Activated CD4-positive, alpha-beta memory T cell treated with anti-CD3 and anti-CD28 coated beads for 36 hours (primary cell): ENCODE data around the gene CNN3. TPM values are rescaled to one million over a fixed set of nuclear protein-coding genes. Genes with fewer than 3 reads are reported as not detected.

ENCODE experiments used
- CTCF ChIA-PET: fragments of 350-600 bp; sonication (Branson Sonifier 250); formaldehyde crosslinking; loops from one replicate; lab custom pipeline; 2021; ENCODE audit warnings: antibody characterized with exemption, inconsistent platforms; lab: Charles Lee
- POLR2A ChIA-PET: fragments of 350-600 bp; sonication (Branson Sonifier 250); formaldehyde crosslinking; loops from one replicate; lab custom pipeline; 2021; ENCODE audit warnings: antibody characterized with exemption; lab: Charles Lee
- DNase-seq: peaks from one replicate; pipeline ENCODE4 v3.0.0-alpha.2; 2020
- H3K27ac Mint-ChIP-seq: one replicate; pipeline ENCODE4 v1.8.0; 2021; ENCODE audit warnings: mixed read lengths
- H3K27me3 Mint-ChIP-seq: one replicate; pipeline ENCODE4 v1.8.0; 2021; ENCODE audit warnings: mixed read lengths
- H3K36me3 Mint-ChIP-seq: one replicate; pipeline ENCODE4 v1.8.0; 2021; ENCODE audit warnings: mixed read lengths
- H3K4me1 Mint-ChIP-seq: one replicate; pipeline ENCODE4 v1.8.0; 2021; ENCODE audit warnings: low read depth, mixed read lengths
- H3K4me3 Mint-ChIP-seq: one replicate; pipeline ENCODE4 v1.8.0; 2021; ENCODE audit warnings: mild to moderate bottlenecking, mixed read lengths
- H3K9me3 Mint-ChIP-seq: one replicate; pipeline ENCODE4 v1.8.0; 2021; ENCODE audit warnings: mixed read lengths
- intact Hi-C: fragments of 100-400 bp; cut with micrococcal nuclease; formaldehyde crosslinking; loops from one replicate; pipeline ENCODE4 v1.15.1; 2023
- total RNA-seq, 2 experiments: library from RNA; stranded (reverse); gene quantifications; one replicate each; pipeline ENCODE4 v1.2.3, GENCODE V29; 2021

The CNN3 gene
- total RNA-seq, 2 experiments from 2014 or later, result 3.9 to 4.6 TPM

GRCh38 chr1:94909486-94909885, 17.4 kb downstream of the CNN3 start:
- H3K27ac Mint-ChIP-seq, result no peak overlapping the region
- CTCF ChIA-PET, result interaction anchor here (1.0 kb wide), 1 partner anchor 44 kb away, joined by 3 read pairs; no protein-coding TSS in a partner anchor
- intact Hi-C loops, result no loop called here
- no peaks in the 10 kb centered on the region for H3K9me3 Mint-ChIP-seq
- POLR2A ChIA-PET, result no interaction called here
- no peak for DNase-seq
- H3K4me3 Mint-ChIP-seq, result no peak overlapping the region
- H3K4me1 Mint-ChIP-seq, result no peaks in the 10 kb centered on the region
- H3K36me3 Mint-ChIP-seq, result no peaks in the 10 kb centered on the region
- peaks cover 10% of the 10 kb centered on the region for H3K27me3 Mint-ChIP-seq

DNA sequence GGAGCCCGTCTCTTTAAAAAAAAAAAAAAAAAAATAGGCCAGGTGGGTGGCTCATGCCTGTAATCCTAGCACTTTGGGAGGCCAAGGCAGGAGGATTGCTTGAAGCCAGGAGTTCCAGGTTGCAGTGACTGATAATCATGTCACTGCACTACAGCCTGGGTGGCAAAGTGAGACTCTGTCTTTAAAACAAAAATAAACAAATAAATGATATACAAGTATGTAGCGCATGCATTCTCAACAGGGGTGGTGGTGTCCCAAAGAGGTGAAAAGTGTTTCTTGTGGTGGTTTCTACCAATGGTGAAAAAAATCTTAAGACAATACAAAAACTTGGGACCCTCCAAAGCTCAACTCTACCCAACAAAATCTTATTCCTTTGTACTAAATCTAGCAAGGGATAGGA, 17.9 kb downstream of the CNN3 start:
- CTCF ChIA-PET, result no interaction called here

DNA sequence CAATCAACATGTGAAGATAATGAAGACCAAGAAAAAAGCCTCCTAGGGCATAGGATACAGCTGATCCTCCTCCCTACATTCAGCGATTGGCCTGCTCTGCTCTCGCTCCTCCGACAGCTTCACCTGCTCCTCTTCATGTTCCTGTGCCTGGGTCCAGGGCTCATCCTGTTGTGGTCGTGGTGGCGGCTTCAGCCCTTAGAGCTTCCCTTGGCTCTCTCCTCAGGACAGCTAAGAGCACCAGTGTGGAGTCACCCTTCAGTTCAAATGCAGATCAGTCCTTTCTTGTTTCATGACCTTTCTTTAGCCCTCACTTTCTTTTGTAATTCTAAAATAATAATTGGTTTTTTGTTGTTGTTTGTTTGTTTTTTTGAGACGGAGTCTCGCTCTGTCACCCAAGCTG, 18.7 kb downstream of the CNN3 start:
- Mint-ChIP-seq H3K36me3 (no peaks in the 10 kb centered on the region), H3K9me3 (no peaks in the 10 kb centered on the region), H3K27ac (no peak overlapping the region), H3K4me3 (no peak overlapping the region), H3K4me1 (no peaks in the 10 kb centered on the region), H3K27me3 (peaks cover 5% of the 10 kb centered on the region)
- ChIA-PET POLR2A (no interaction called here), CTCF (interaction anchor here (0.7 kb wide), 1 partner anchor 841 kb away, joined by 3 read pairs; no protein-coding TSS in a partner anchor)
- intact Hi-C loops, result no loop called here
- DNase-seq, result no peak

More for the DNA sequence above, 17.9 kb downstream of the CNN3 start:
- no peaks in the 10 kb centered on the region for H3K36me3 Mint-ChIP-seq
- no peaks in the 10 kb centered on the region for H3K4me1 Mint-ChIP-seq
- peaks cover 7% of the 10 kb centered on the region for H3K27me3 Mint-ChIP-seq
- POLR2A ChIA-PET, result no interaction called here
- H3K9me3 Mint-ChIP-seq, result no peaks in the 10 kb centered on the region
- no peak overlapping the region for H3K4me3 Mint-ChIP-seq
- H3K27ac Mint-ChIP-seq, result no peak overlapping the region
- DNase-seq, result no peak
- intact Hi-C loops, result no loop called here

GRCh38 chr1:94907136-94907535, 19.8 kb downstream of the CNN3 start:
- CTCF ChIA-PET, result no interaction called here
- intact Hi-C loops, result no loop called here

DNA sequence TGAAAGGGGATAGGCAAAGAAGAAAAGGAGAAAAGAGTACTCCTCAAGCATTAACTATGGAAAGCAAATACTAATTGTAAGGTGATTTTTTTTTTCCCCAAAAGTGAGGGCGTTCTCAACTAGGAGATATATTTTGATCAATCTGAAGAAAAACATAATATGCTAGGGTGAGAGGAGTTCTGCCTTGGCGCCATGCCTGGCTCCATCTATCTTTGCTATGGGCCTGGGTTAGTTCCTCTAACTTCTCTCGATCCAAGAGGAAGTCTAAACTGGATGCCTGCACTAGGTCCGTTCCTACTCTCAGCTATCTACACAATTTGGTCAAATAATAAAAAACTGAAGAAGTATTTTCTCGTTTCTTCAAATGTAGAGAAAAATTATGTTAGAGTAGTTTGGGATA, 20.5 kb downstream of the CNN3 start:
- Mint-ChIP-seq H3K27me3 (peaks cover 5% of the 10 kb centered on the region), H3K9me3 (no peaks in the 10 kb centered on the region), H3K36me3 (no peaks in the 10 kb centered on the region), H3K27ac (no peak overlapping the region), H3K4me1 (no peaks in the 10 kb centered on the region), H3K4me3 (no peak overlapping the region)
- no peak for DNase-seq
- POLR2A ChIA-PET, result no interaction called here
- intact Hi-C loops, result no loop called here
- CTCF ChIA-PET, result no interaction called here

More at GRCh38 chr1:94907136-94907535, 19.8 kb downstream of the CNN3 start:
- POLR2A ChIA-PET, result no interaction called here
- no peak overlapping the region for H3K27ac Mint-ChIP-seq
- H3K36me3 Mint-ChIP-seq, result no peaks in the 10 kb centered on the region
- H3K27me3 Mint-ChIP-seq, result peaks cover 5% of the 10 kb centered on the region
- no peak for DNase-seq
- no peak overlapping the region for H3K4me3 Mint-ChIP-seq
- H3K4me1 Mint-ChIP-seq, result no peaks in the 10 kb centered on the region
- H3K9me3 Mint-ChIP-seq, result no peaks in the 10 kb centered on the region

DNA sequence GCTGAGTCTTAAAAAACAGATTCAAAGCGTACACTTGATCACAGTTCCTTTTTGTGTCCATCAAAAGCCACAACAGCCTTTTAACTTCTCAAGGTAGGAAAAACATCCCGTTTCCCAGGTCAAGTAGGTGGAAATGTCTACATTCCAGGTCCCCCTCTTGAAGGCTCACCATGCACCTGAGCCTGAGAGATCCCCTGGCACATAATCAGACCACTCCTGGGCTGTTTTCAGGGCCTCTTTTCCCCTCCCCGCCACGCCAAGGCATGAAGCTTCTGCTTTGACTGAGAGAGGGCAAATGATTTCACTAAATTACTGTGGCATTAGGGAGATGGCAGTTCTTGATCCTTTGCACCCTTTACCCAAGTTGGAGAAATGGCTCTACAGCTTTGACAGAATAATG, 21.7 kb downstream of the CNN3 start:
- no peaks in the 10 kb centered on the region for H3K4me1 Mint-ChIP-seq
- H3K27ac Mint-ChIP-seq, result no peak overlapping the region
- DNase-seq, result no peak
- ChIA-PET POLR2A (no interaction called here), CTCF (no interaction called here)
- no peaks in the 10 kb centered on the region for H3K36me3 Mint-ChIP-seq
- H3K4me3 Mint-ChIP-seq, result no peak overlapping the region
- H3K27me3 Mint-ChIP-seq, result peaks cover 2% of the 10 kb centered on the region
- H3K9me3 Mint-ChIP-seq, result no peaks in the 10 kb centered on the region
- intact Hi-C loops, result no loop called here

DNA sequence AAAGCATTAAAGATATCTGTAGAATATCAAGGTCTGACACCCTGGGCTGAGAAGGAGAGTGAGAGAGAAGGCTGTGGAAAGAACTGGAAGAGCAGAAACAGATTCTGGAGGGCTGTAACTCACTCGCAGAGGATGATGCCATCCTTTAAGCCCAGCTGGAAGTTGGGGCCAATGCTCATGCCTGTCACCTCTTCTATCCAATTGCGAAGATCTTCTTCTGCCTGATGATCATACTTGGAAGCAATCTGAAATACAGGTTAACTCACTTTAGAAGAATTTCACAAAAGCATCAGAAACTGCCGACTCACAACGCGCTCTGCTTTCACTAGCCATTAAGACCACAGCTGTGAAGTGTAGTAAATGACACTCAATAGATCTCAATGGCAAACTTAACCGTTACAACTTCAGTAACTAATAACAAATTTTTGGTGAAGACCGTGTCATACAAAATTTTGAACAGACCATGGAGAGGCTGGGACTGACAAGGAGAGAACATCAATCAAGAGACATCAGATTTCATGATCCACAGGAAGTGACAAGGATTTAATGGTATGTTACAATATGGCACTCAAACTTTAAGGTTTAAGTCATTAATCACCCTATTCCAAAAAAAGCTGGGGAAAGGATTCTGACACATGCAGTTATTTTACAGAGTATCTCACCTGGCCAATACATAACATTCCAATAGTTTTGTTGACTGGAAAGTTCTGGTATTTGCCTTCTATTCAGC, 23.5 kb downstream of the CNN3 start:
- Mint-ChIP-seq H3K4me3 (no peak overlapping the region), H3K4me1 (no peaks in the 10 kb centered on the region), H3K27ac (no peak overlapping the region), H3K36me3 (no peaks in the 10 kb centered on the region), H3K27me3 (no peaks in the 10 kb centered on the region), H3K9me3 (no peaks in the 10 kb centered on the region)
- CTCF ChIA-PET, result no interaction called here
- no peak for DNase-seq
- POLR2A ChIA-PET, result no interaction called here
- intact Hi-C loops, result no loop called here

DNA sequence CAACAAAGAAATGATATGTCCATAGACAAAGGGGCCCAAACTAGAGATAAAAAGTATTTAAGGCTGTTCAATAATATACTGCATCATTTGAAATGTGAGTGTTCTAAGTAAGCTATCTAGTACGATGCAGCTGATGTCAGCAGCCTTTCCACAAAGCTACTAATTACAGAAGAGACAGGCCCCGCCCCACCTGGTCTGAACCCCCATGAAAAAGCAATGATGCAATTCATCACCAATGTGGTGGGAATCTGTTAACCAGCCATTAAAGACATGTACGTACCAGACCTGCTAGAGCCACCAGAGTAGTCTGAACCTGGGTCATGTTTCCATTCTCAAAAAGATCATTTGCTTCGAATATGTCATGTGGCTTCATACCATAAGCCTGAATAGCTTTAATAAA, 25.1 kb downstream of the CNN3 start:
- DNase-seq, result no peak
- Mint-ChIP-seq H3K27ac (no peak overlapping the region), H3K27me3 (no peaks in the 10 kb centered on the region), H3K36me3 (no peaks in the 10 kb centered on the region), H3K9me3 (no peaks in the 10 kb centered on the region), H3K4me3 (no peak overlapping the region), H3K4me1 (no peaks in the 10 kb centered on the region)
- ChIA-PET CTCF (interaction anchor here (1.0 kb wide), 1 partner anchor 48 kb away, joined by 4 read pairs; no protein-coding TSS in a partner anchor), POLR2A (no interaction called here)
- intact Hi-C loops, result no loop called here

GRCh38 chr1:94899756-94900155, 27.2 kb downstream of the CNN3 start:
- DNase-seq, result no peak
- POLR2A ChIA-PET, result interaction anchor here (0.7 kb wide), 1 partner anchor 23 kb away, joined by 3 read pairs; no protein-coding TSS in a partner anchor
- no peak overlapping the region for H3K4me3 Mint-ChIP-seq
- no peaks in the 10 kb centered on the region for H3K36me3 Mint-ChIP-seq
- no peak overlapping the region for H3K27ac Mint-ChIP-seq
- intact Hi-C loops, result no loop called here
- peaks cover 2% of the 10 kb centered on the region for H3K27me3 Mint-ChIP-seq
- no peaks in the 10 kb centered on the region for H3K4me1 Mint-ChIP-seq
- no peaks in the 10 kb centered on the region for H3K9me3 Mint-ChIP-seq
- CTCF ChIA-PET, result no interaction called here

GRCh38 chr1:94898491-94899385, 28.2 kb downstream of the CNN3 start:
- H3K36me3 Mint-ChIP-seq, result no peaks in the 10 kb centered on the region
- H3K27me3 Mint-ChIP-seq, result peaks cover 2% of the 10 kb centered on the region
- DNase-seq, result no peak
- H3K4me3 Mint-ChIP-seq, result no peak overlapping the region
- no peak overlapping the region for H3K27ac Mint-ChIP-seq
- no peaks in the 10 kb centered on the region for H3K4me1 Mint-ChIP-seq
- H3K9me3 Mint-ChIP-seq, result no peaks in the 10 kb centered on the region
- ChIA-PET POLR2A (no interaction called here), CTCF (no interaction called here)
- intact Hi-C loops, result no loop called here

GRCh38 chr1:94895518-94895917, 31.4 kb downstream of the CNN3 start:
- ChIA-PET POLR2A (no interaction called here), CTCF (no interaction called here)

DNA sequence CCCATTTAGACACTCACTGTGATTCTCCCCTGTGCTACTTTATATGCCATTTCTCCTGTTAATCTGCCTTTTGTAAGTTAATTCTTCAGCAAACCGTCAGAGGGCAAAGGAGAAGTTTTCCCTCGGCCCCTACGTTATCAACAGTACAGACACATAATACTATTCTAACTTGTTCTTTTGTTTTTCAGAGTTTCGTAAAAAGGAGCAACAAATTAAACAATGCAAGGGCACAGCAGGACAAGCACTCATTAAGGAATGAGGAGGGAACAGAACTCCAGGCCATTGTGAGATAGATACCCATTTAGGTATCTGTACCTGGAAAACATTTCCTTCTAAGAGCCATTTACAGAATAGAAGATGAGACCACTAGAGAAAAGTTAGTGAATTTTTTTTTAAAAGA, 32.3 kb downstream of the CNN3 start:
- Mint-ChIP-seq H3K27me3 (peaks cover 6% of the 10 kb centered on the region), H3K4me1 (no peaks in the 10 kb centered on the region), H3K9me3 (no peaks in the 10 kb centered on the region), H3K27ac (no peak overlapping the region), H3K36me3 (no peaks in the 10 kb centered on the region), H3K4me3 (no peak overlapping the region)
- no peak for DNase-seq
- ChIA-PET CTCF (interaction anchor here (0.9 kb wide), 1 partner anchor 149 kb away, joined by 3 read pairs; no protein-coding TSS in a partner anchor), POLR2A (no interaction called here)
- intact Hi-C loops, result no loop called here

More at GRCh38 chr1:94895518-94895917, 31.4 kb downstream of the CNN3 start:
- Mint-ChIP-seq H3K36me3 (no peaks in the 10 kb centered on the region), H3K27me3 (peaks cover 4% of the 10 kb centered on the region), H3K27ac (no peak overlapping the region), H3K4me3 (no peak overlapping the region), H3K9me3 (no peaks in the 10 kb centered on the region), H3K4me1 (no peaks in the 10 kb centered on the region)
- no peak for DNase-seq
- intact Hi-C loops, result no loop called here
